Measurements from ENCODE around the gene MROH9. TPM values are rescaled to one million over a fixed set of nuclear protein-coding genes. Genes with fewer than 3 reads are reported as not detected.

The MROH9 gene
- total and polyA plus RNA-seq, 7 donors: not detected

DNA sequence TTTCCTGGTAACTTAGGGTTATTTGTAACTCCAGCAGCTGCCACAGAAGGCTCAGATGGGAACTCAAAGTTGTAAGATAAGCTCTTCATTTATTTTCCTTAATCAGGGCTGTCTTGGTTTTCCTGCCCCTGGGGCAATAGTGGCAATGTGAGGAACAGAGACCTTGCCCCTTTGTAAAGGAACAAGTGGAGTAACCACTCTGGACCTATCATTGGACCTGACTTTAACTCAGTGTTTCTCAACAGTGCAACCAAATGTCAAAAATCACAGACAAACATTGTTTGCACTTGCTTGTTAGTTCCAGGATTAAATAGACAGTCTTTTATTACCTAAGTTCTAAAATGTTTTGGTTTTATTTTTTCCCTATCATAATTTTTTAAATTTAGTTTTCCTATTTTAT is 152.6 kb downstream of the MROH9 start:
- no peak overlapping the region for H3K27ac ChIP-seq
- no peaks in the 10 kb centered on the region for H3K4me1 ChIP-seq
- H3K4me3 ChIP-seq: no peak overlapping the region
- no peak for DNase-seq
- no peaks in the 10 kb centered on the region for H3K27me3 ChIP-seq
- no peaks in the 10 kb centered on the region for H3K9me3 ChIP-seq
- no peaks in the 10 kb centered on the region for H3K36me3 ChIP-seq
- intact Hi-C loops (cut with DNase I): no loop called here
- TF ChIP-seq, protein P1, sequence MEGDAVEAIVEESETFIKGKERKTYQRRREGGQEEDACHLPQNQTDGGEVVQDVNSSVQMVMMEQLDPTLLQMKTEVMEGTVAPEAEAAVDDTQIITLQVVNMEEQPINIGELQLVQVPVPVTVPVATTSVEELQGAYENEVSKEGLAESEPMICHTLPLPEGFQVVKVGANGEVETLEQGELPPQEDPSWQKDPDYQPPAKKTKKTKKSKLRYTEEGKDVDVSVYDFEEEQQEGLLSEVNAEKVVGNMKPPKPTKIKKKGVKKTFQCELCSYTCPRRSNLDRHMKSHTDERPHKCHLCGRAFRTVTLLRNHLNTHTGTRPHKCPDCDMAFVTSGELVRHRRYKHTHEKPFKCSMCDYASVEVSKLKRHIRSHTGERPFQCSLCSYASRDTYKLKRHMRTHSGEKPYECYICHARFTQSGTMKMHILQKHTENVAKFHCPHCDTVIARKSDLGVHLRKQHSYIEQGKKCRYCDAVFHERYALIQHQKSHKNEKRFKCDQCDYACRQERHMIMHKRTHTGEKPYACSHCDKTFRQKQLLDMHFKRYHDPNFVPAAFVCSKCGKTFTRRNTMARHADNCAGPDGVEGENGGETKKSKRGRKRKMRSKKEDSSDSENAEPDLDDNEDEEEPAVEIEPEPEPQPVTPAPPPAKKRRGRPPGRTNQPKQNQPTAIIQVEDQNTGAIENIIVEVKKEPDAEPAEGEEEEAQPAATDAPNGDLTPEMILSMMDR (IDR thresholded peaks at IDR 0.05): no peak
- no peak for TF ChIP-seq POLR2AphosphoS5 (IDR thresholded peaks at IDR 0.05)
- no peak for TF ChIP-seq POLR2A (IDR thresholded peaks at IDR 0.05)
- no peak for TF ChIP-seq EP300 (IDR thresholded peaks at IDR 0.05)

DNA sequence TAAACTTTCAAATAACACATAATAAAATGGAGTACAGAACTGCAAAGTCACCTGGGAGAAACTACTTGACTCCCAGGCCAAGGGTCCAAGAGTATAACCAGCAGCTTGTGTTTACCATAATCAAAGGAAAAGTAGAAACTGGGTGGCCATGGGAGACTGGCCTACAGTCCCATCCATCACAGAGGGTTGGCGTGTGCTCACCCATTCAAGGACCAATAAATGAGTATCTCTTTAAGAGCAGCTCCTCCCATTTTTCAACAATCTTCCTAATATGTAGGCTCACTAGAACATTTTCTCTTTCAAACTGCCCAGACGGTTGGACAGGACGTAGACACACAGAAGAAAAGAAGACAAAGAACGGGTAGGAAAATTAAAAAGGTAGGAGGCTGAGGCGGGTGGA is 155.3 kb downstream of the MROH9 start, which contains the start of gene FMO3:
Gene FMO3 (plus strand): TSS at position 302 of the 400 bp plus-strand sequence. CDS start 1,754 bp downstream, outside the sequence.
- intact Hi-C loops (cut with DNase I): no loop called here
- no peaks in the 10 kb centered on the region for H3K9me3 ChIP-seq
- H3K4me1 ChIP-seq: no peaks in the 10 kb centered on the region
- H3K27me3 ChIP-seq: no peaks in the 10 kb centered on the region
- H3K27ac ChIP-seq: no peak within 1 kb of the TSS
- H3K36me3 ChIP-seq: no peaks in the 10 kb centered on the region
- 82 to 94% methylated on average over 5 of the region's 5 CpGs for WGBS, 2 donors
- H3K4me3 ChIP-seq: no peak within 1 kb of the TSS
- no peak for DNase-seq
- TF ChIP-seq POLR2A (IDR thresholded peaks at IDR 0.05): no peak
- no peak for TF ChIP-seq POLR2AphosphoS5 (IDR thresholded peaks at IDR 0.05)
- TF ChIP-seq EP300 (IDR thresholded peaks at IDR 0.05): no peak
- TF ChIP-seq, protein P1 (IDR thresholded peaks at IDR 0.05): no peak

DNA sequence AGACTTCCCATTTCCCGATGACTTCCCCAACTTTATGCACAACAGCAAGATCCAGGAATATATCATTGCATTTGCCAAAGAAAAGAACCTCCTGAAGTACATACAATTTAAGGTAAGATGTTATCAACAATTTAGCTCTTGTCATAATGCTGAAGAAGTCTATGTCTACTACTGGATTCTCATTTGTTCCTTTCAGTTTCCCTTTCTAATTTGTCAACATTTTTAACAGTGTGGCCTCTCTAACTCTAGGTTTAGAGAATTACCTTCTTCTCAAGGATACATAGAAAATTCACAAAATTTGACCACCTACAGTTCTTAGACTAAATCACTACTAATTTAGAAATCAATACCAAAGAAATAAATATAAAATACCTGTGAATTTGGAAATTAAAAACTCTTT is 168.5 kb downstream of the MROH9 start:
- no peak for DNase-seq
- Histone ChIP-seq H3K27me3 (no peaks in the 10 kb centered on the region), H3K36me3 (no peaks in the 10 kb centered on the region), H3K4me1 (no peaks in the 10 kb centered on the region), H3K4me3 (no peak overlapping the region), H3K9me3 (no peaks in the 10 kb centered on the region), H3K27ac (no peak overlapping the region)
- WGBS, 2 donors: 96% methylated on average over 1 of the region's 1 CpG
- TF ChIP-seq EP300 (IDR thresholded peaks at IDR 0.05) (no peak), POLR2AphosphoS5 (IDR thresholded peaks at IDR 0.05) (no peak), POLR2A (IDR thresholded peaks at IDR 0.05) (no peak)
- TF ChIP-seq, protein P1 (IDR thresholded peaks at IDR 0.05): no peak
- intact Hi-C loops (cut with DNase I): no loop called here

DNA sequence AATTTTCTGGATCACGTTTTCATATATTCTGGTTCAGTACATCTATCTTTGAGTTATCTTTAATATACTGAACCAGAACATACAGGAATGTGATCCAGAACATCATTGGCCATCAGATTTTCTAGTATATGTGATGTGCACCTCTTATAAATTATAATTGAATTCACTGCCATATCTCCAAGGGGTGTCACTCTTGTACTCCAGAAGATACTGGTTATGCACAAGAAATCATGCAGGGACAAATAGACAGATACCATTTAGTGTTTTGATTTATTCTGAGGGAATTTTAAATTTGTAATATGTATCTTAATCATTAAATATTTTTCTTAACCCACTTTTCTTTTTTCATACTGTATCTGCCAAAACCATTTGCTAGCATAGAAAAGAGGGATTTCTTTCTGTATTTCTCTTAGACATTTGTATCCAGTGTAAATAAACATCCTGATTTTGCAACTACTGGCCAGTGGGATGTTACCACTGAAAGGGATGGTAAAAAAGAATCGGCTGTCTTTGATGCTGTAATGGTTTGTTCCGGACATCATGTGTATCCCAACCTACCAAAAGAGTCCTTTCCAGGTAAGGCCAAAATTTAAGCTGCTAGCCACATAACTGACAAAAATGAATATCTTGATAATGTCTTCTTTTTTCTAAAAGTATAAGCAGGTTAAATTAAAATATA is 172.1 kb downstream of the MROH9 start:
- Histone ChIP-seq H3K4me1 (no peaks in the 10 kb centered on the region), H3K36me3 (no peaks in the 10 kb centered on the region)

More for the DNA sequence above, 172.1 kb downstream of the MROH9 start:
- no peak overlapping the region for H3K4me3 ChIP-seq
- no peaks in the 10 kb centered on the region for H3K9me3 ChIP-seq
- TF ChIP-seq EP300 (IDR thresholded peaks at IDR 0.05) (no peak), POLR2AphosphoS5 (IDR thresholded peaks at IDR 0.05) (no peak), POLR2A (IDR thresholded peaks at IDR 0.05) (no peak)
- TF ChIP-seq, protein P1 (IDR thresholded peaks at IDR 0.05): no peak
- H3K27ac ChIP-seq: peak overlapping the region in 1 of 4 donors; percentile 29
- no peaks in the 10 kb centered on the region for H3K27me3 ChIP-seq
- WGBS, 2 donors: 66 to 74% methylated on average over 3 of the region's 3 CpGs
- no peak for DNase-seq
- intact Hi-C loops (cut with DNase I): no loop called here

Measured in sigmoid colon (tissue), 7 donors.